ENCODE results near the gene NPPC. TPM values are rescaled to one million over a fixed set of nuclear protein-coding genes. Genes with fewer than 3 reads are reported as not detected.
A peak's percentile ranks its signal among the peaks of the same experiment; 100 is the strongest.

NPPC gene
- total RNA-seq, 1 donor, result not detected

GRCh38 chr2:231879216-231879615, 47.0 kb downstream of the NPPC start:
- Histone ChIP-seq H3K36me3 (ENCODE audit: insufficient read depth, low read length) (no peaks in the 10 kb centered on the region), H4K20me1 (ENCODE audit: insufficient read depth, low read length) (no peaks in the 10 kb centered on the region), H3K27ac (ENCODE audit: low read depth, low read length) (no peak overlapping the region), H3K4me1 (ENCODE audit: insufficient read depth, low read length) (no peaks in the 10 kb centered on the region), H3K9me3 (ENCODE audit: low read depth, low read length) (no peaks in the 10 kb centered on the region), H3K79me2 (ENCODE audit: insufficient read depth, low read length) (no peaks in the 10 kb centered on the region), H3K4me2 (ENCODE audit: insufficient read depth, low read length) (no peak overlapping the region), H3K27me3 (ENCODE audit: insufficient read depth, low read length) (peaks cover 25% of the 10 kb centered on the region), H2AFZ (ENCODE audit: low read length) (no peak overlapping the region), H3K4me3 (ENCODE audit: insufficient read depth, low read length) (no peak overlapping the region)
- no peak for TF ChIP-seq CTCF (IDR thresholded peaks at IDR 0.05; ENCODE audit: extremely low read depth, low read depth, low read length)
- no peak for DNase-seq (ENCODE audit: insufficient read length, low spot score, missing footprints)

GRCh38 chr2:231877533-231878456, 48.4 kb downstream of the NPPC start:
- H3K27me3 ChIP-seq (ENCODE audit: insufficient read depth, low read length), result peaks cover 11% of the 10 kb centered on the region
- H2AFZ ChIP-seq (ENCODE audit: low read length), result no peak overlapping the region
- no peak for TF ChIP-seq CTCF (IDR thresholded peaks at IDR 0.05; ENCODE audit: extremely low read depth, low read depth, low read length)
- no peaks in the 10 kb centered on the region for H4K20me1 ChIP-seq (ENCODE audit: insufficient read depth, low read length)
- no peak overlapping the region for H3K4me2 ChIP-seq (ENCODE audit: insufficient read depth, low read length)
- H3K36me3 ChIP-seq (ENCODE audit: insufficient read depth, low read length), result no peaks in the 10 kb centered on the region
- no peak overlapping the region for H3K27ac ChIP-seq (ENCODE audit: low read depth, low read length)
- peak; percentile 36 for DNase-seq (ENCODE audit: insufficient read length, low spot score, missing footprints)
- no peaks in the 10 kb centered on the region for H3K79me2 ChIP-seq (ENCODE audit: insufficient read depth, low read length)
- no peaks in the 10 kb centered on the region for H3K9me3 ChIP-seq (ENCODE audit: low read depth, low read length)
- H3K4me1 ChIP-seq (ENCODE audit: insufficient read depth, low read length), result no peaks in the 10 kb centered on the region
- no peak overlapping the region for H3K4me3 ChIP-seq (ENCODE audit: insufficient read depth, low read length)

- H3K27me3 ChIP-seq (ENCODE audit: insufficient read depth, low read length), result no peaks in the 10 kb centered on the region
- no peaks in the 10 kb centered on the region for H3K36me3 ChIP-seq (ENCODE audit: insufficient read depth, low read length)
- no peak overlapping the region for H3K27ac ChIP-seq (ENCODE audit: low read depth, low read length)
- no peaks in the 10 kb centered on the region for H3K9me3 ChIP-seq (ENCODE audit: low read depth, low read length)
- H3K4me3 ChIP-seq (ENCODE audit: insufficient read depth, low read length), result no peak overlapping the region
- no peaks in the 10 kb centered on the region for H3K4me1 ChIP-seq (ENCODE audit: insufficient read depth, low read length)
- H2AFZ ChIP-seq (ENCODE audit: low read length), result no peak overlapping the region
- H4K20me1 ChIP-seq (ENCODE audit: insufficient read depth, low read length), result no peaks in the 10 kb centered on the region
- TF ChIP-seq CTCF (IDR thresholded peaks at IDR 0.05; ENCODE audit: extremely low read depth, low read depth, low read length), result no peak
- DNase-seq (ENCODE audit: insufficient read length, low spot score, missing footprints), result no peak
- no peak overlapping the region for H3K4me2 ChIP-seq (ENCODE audit: insufficient read depth, low read length)
- H3K79me2 ChIP-seq (ENCODE audit: insufficient read depth, low read length), result no peaks in the 10 kb centered on the region
Observed at GRCh38 chr2:231874944-231875343, 51.3 kb downstream of the NPPC start.

Small RNA genes lying within 50 kb of the gene (small RNA-seq; reads per million reads assigned to genes)
- not detected for gene MIR1471

Other genes starting within 250 kb of the NPPC start
- gene PTMA, start 217.9 kb downstream of the NPPC start, total RNA-seq, result 459 and 545 TPM in 2 replicates
- gene PDE6D, start 145.1 kb downstream of the NPPC start, total RNA-seq, result 19.2 and 21.5 TPM in 2 replicates
- gene COPS7B, start 140.0 kb downstream of the NPPC start, total RNA-seq, result 19.5 and 19.7 TPM in 2 replicates
- 21.2 and 28.2 TPM in 2 replicates for gene DIS3L2, start 35.3 kb upstream of the NPPC start, total RNA-seq